Measurements from ENCODE around the gene ZBTB6. TPM values are rescaled to one million over a fixed set of nuclear protein-coding genes. Genes with fewer than 3 reads are reported as not detected.

Gene ZBTB6
- total and polyA plus RNA-seq, 9 of the 15 experiments (the other 6 are each of a cell fraction or from before 2014, with no cell fraction given), result 1.4 to 7.2 (median 5.3) TPM

DNA sequence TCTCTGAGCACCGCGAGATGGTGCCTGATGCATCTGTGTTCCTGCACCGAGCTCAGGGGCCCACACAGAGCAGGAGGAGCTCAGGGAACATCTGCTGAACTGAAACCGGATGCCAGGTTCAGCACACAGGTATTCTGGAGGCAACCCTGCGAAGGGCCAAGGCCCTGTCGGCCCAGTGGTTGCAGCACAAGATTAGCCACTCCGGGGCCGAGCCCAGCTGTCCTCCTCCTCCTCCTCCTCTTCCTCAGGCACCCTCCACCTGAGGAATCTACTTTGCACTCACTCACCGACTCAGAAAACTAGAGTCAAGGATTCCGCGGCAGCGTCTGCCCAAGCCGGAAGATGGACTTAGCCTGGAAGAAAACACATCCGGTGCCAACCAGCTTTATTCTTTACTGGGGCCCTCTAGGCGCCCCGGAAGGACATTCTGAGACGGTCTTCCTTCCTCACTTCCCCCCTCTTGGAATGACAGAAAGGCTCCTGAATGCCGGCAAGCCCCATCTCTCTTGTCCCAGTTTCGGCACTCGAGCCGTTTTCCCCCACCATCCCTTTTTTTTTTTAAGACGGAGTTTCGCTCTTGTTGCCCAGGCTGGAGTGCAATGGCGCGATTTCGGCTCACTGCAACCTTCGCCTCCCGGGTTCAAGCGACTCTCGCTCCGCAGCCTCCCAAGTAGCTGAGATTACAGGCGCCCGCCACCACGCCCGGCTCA, at the start of gene ZBTB6 (continued):
- TF ChIP-seq, protein P1, sequence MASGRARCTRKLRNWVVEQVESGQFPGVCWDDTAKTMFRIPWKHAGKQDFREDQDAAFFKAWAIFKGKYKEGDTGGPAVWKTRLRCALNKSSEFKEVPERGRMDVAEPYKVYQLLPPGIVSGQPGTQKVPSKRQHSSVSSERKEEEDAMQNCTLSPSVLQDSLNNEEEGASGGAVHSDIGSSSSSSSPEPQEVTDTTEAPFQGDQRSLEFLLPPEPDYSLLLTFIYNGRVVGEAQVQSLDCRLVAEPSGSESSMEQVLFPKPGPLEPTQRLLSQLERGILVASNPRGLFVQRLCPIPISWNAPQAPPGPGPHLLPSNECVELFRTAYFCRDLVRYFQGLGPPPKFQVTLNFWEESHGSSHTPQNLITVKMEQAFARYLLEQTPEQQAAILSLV (tag; IDR thresholded peaks at IDR 0.05), result 0 out of 2 replicates have a peak, but pooled peaks have one; percentile 30
- TF ChIP-seq, protein P2, sequence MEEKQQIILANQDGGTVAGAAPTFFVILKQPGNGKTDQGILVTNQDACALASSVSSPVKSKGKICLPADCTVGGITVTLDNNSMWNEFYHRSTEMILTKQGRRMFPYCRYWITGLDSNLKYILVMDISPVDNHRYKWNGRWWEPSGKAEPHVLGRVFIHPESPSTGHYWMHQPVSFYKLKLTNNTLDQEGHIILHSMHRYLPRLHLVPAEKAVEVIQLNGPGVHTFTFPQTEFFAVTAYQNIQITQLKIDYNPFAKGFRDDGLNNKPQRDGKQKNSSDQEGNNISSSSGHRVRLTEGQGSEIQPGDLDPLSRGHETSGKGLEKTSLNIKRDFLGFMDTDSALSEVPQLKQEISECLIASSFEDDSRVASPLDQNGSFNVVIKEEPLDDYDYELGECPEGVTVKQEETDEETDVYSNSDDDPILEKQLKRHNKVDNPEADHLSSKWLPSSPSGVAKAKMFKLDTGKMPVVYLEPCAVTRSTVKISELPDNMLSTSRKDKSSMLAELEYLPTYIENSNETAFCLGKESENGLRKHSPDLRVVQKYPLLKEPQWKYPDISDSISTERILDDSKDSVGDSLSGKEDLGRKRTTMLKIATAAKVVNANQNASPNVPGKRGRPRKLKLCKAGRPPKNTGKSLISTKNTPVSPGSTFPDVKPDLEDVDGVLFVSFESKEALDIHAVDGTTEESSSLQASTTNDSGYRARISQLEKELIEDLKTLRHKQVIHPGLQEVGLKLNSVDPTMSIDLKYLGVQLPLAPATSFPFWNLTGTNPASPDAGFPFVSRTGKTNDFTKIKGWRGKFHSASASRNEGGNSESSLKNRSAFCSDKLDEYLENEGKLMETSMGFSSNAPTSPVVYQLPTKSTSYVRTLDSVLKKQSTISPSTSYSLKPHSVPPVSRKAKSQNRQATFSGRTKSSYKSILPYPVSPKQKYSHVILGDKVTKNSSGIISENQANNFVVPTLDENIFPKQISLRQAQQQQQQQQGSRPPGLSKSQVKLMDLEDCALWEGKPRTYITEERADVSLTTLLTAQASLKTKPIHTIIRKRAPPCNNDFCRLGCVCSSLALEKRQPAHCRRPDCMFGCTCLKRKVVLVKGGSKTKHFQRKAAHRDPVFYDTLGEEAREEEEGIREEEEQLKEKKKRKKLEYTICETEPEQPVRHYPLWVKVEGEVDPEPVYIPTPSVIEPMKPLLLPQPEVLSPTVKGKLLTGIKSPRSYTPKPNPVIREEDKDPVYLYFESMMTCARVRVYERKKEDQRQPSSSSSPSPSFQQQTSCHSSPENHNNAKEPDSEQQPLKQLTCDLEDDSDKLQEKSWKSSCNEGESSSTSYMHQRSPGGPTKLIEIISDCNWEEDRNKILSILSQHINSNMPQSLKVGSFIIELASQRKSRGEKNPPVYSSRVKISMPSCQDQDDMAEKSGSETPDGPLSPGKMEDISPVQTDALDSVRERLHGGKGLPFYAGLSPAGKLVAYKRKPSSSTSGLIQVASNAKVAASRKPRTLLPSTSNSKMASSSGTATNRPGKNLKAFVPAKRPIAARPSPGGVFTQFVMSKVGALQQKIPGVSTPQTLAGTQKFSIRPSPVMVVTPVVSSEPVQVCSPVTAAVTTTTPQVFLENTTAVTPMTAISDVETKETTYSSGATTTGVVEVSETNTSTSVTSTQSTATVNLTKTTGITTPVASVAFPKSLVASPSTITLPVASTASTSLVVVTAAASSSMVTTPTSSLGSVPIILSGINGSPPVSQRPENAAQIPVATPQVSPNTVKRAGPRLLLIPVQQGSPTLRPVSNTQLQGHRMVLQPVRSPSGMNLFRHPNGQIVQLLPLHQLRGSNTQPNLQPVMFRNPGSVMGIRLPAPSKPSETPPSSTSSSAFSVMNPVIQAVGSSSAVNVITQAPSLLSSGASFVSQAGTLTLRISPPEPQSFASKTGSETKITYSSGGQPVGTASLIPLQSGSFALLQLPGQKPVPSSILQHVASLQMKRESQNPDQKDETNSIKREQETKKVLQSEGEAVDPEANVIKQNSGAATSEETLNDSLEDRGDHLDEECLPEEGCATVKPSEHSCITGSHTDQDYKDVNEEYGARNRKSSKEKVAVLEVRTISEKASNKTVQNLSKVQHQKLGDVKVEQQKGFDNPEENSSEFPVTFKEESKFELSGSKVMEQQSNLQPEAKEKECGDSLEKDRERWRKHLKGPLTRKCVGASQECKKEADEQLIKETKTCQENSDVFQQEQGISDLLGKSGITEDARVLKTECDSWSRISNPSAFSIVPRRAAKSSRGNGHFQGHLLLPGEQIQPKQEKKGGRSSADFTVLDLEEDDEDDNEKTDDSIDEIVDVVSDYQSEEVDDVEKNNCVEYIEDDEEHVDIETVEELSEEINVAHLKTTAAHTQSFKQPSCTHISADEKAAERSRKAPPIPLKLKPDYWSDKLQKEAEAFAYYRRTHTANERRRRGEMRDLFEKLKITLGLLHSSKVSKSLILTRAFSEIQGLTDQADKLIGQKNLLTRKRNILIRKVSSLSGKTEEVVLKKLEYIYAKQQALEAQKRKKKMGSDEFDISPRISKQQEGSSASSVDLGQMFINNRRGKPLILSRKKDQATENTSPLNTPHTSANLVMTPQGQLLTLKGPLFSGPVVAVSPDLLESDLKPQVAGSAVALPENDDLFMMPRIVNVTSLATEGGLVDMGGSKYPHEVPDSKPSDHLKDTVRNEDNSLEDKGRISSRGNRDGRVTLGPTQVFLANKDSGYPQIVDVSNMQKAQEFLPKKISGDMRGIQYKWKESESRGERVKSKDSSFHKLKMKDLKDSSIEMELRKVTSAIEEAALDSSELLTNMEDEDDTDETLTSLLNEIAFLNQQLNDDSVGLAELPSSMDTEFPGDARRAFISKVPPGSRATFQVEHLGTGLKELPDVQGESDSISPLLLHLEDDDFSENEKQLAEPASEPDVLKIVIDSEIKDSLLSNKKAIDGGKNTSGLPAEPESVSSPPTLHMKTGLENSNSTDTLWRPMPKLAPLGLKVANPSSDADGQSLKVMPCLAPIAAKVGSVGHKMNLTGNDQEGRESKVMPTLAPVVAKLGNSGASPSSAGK (IDR thresholded peaks at IDR 0.05), result 0 out of 2 replicates have a peak, but pooled peaks have one; percentile 31
- TF ChIP-seq MCM3 (IDR thresholded peaks at IDR 0.05) (no peak), ZNF175 (CRISPR knock-in tag; IDR thresholded peaks at IDR 0.05; ENCODE audit: low read depth) (peak; percentile 28; the same call in 1 of the 2 replicates), RFX5 (IDR thresholded peaks at IDR 0.05; ENCODE audit: low read depth, low read length) (no peak), HOXB6 (CRISPR knock-in tag; IDR thresholded peaks at IDR 0.05; ENCODE audit: borderline replicate concordance) (no peak), SIN3B (IDR thresholded peaks at IDR 0.05; ENCODE audit: low read depth) (peak; percentile 84), PHF8 (IDR thresholded peaks at IDR 0.05; ENCODE audit: borderline replicate concordance, low read length) (peak; percentile 88), IRF2 (CRISPR knock-in tag; IDR thresholded peaks at IDR 0.05) (no peak), POLR3A (IDR thresholded peaks at IDR 0.05; ENCODE audit: borderline replicate concordance, extremely low read depth, insufficient read depth, insufficient read length) (peak; percentile 56), POLR2B (IDR thresholded peaks at IDR 0.05; ENCODE audit: low read depth, partially characterized antibody) (peak; percentile 76), HCFC1 (IDR thresholded peaks at IDR 0.05; ENCODE audit: low read depth, low read length) (peak; percentile 76), KDM5B (IDR thresholded peaks at IDR 0.05; ENCODE audit: insufficient replicate concordance, low read depth, low read length) (peak; percentile 48), HDAC2 (IDR thresholded peaks at IDR 0.05) (0 out of 2 replicates have a peak, but pooled peaks have one; percentile 62)
